Activated T-helper 2 cell treated with anti-CD3 and anti-CD28 coated beads, Interferon-gamma antibody, Interleukin-2, Interleukin-4, amounts not matched to agents 10 μg/mL and 5 μg/mL and 100 μg/mL, durations not matched to agents 14 hours and 24 hours and 36 hours (primary cell): ENCODE data around the gene PAF1. TPM values are rescaled to one million over a fixed set of nuclear protein-coding genes. Genes with fewer than 3 reads are reported as not detected.
"Not testable (repeated sequence)": the region's sequence is repeated elsewhere in the genome, so short reads cannot be mapped to it uniquely, and the experiment has no call there.

ENCODE experiments used
- DNase-seq: peaks from one replicate; pipeline ENCODE4 v3.0.0; 2021; ENCODE audit warnings: low spot score
- H3K27ac Mint-ChIP-seq: one replicate; pipeline ENCODE4 v1.8.0; 2021; ENCODE audit warnings: mixed read lengths
- H3K27me3 Mint-ChIP-seq: one replicate; pipeline ENCODE4 v1.8.0; 2021; ENCODE audit warnings: low read depth, mixed read lengths
- H3K36me3 Mint-ChIP-seq: one replicate; pipeline ENCODE4 v1.8.0; 2021; ENCODE audit warnings: low read depth, mixed read lengths
- H3K4me1 Mint-ChIP-seq: one replicate; pipeline ENCODE4 v1.8.0; 2021; ENCODE audit warnings: low read depth, mixed read lengths
- H3K4me3 Mint-ChIP-seq: one replicate; pipeline ENCODE4 v1.8.0; 2021; ENCODE audit warnings: low read depth, mild to moderate bottlenecking, moderate library complexity, mixed read lengths
- H3K9me3 Mint-ChIP-seq: one replicate; pipeline ENCODE4 v1.8.0; 2021; ENCODE audit warnings: mixed read lengths
- intact Hi-C: fragments of 100-400 bp; cut with micrococcal nuclease; formaldehyde crosslinking; loops from one replicate; pipeline ENCODE4 v1.15.1; 2023
- total RNA-seq: library from RNA; stranded (reverse); gene quantifications from 2 replicates; pipeline ENCODE4 v1.2.3, GENCODE V29; 2022

Gene PAF1
- total RNA-seq, 1 donor from 2014 or later, result 51.1 TPM

GRCh38 chr19:39380521-39381502 lies 10.1 kb downstream of the PAF1 start:
- H3K9me3 Mint-ChIP-seq, result no peaks in the 10 kb centered on the region
- no peaks in the 10 kb centered on the region for H3K27me3 Mint-ChIP-seq
- no peak for DNase-seq
- no peaks in the 10 kb centered on the region for H3K4me1 Mint-ChIP-seq
- intact Hi-C loops, result no loop called here
- H3K4me3 Mint-ChIP-seq, result no peak overlapping the region
- H3K36me3 Mint-ChIP-seq, result peaks cover 77% of the 10 kb centered on the region
- H3K27ac Mint-ChIP-seq, result no peak overlapping the region

GRCh38 chr19:39379865-39380396 lies 11.0 kb downstream of the PAF1 start:
- no peak overlapping the region for H3K4me3 Mint-ChIP-seq
- intact Hi-C loops, result no loop called here

GRCh38 chr19:39379366-39379765 lies 11.5 kb downstream of the PAF1 start:
- DNase-seq, intact Hi-C loops, H3K4me1 Mint-ChIP-seq, H3K9me3 Mint-ChIP-seq, H3K27me3 Mint-ChIP-seq, H3K27ac Mint-ChIP-seq, H3K4me3 Mint-ChIP-seq: not testable (repeated sequence)
- peaks cover 76% of the 10 kb centered on the region for H3K36me3 Mint-ChIP-seq

More at GRCh38 chr19:39379865-39380396, 11.0 kb downstream of the PAF1 start:
- Mint-ChIP-seq H3K36me3 (peaks cover 76% of the 10 kb centered on the region), H3K27ac (no peak overlapping the region), H3K9me3 (no peaks in the 10 kb centered on the region), H3K4me1 (no peaks in the 10 kb centered on the region), H3K27me3 (no peaks in the 10 kb centered on the region)
- no peak for DNase-seq

GRCh38 chr19:39377373-39378362 lies 13.2 kb downstream of the PAF1 start:
- H3K36me3 Mint-ChIP-seq, result peaks cover 68% of the 10 kb centered on the region
- no peaks in the 10 kb centered on the region for H3K9me3 Mint-ChIP-seq
- H3K4me3 Mint-ChIP-seq, result no peak overlapping the region
- no peaks in the 10 kb centered on the region for H3K4me1 Mint-ChIP-seq
- DNase-seq, result no peak
- no peak overlapping the region for H3K27ac Mint-ChIP-seq
- intact Hi-C loops, result no loop called here
- no peaks in the 10 kb centered on the region for H3K27me3 Mint-ChIP-seq

GRCh38 chr19:39375929-39376328 lies 15.0 kb downstream of the PAF1 start:
- H3K27ac Mint-ChIP-seq, result no peak overlapping the region
- H3K36me3 Mint-ChIP-seq, result peaks cover 62% of the 10 kb centered on the region
- H3K4me1 Mint-ChIP-seq, result peaks cover 4% of the 10 kb centered on the region
- no peak for DNase-seq
- intact Hi-C loops, result no loop called here
- no peak overlapping the region for H3K4me3 Mint-ChIP-seq
- H3K9me3 Mint-ChIP-seq, result no peaks in the 10 kb centered on the region
- no peaks in the 10 kb centered on the region for H3K27me3 Mint-ChIP-seq

GRCh38 chr19:39372941-39373340 lies 18.0 kb downstream of the PAF1 start:
- Mint-ChIP-seq H3K27ac (no peak overlapping the region), H3K4me1 (peaks cover 4% of the 10 kb centered on the region), H3K9me3 (no peaks in the 10 kb centered on the region), H3K4me3 (no peak overlapping the region), H3K27me3 (no peaks in the 10 kb centered on the region), H3K36me3 (peaks cover 54% of the 10 kb centered on the region)
- DNase-seq, result no peak
- intact Hi-C loops, result no loop called here

GRCh38 chr19:39372047-39372802 lies 18.7 kb downstream of the PAF1 start:
- peaks cover 4% of the 10 kb centered on the region for H3K4me1 Mint-ChIP-seq
- no peak overlapping the region for H3K4me3 Mint-ChIP-seq

GRCh38 chr19:39370735-39371134 lies 20.2 kb downstream of the PAF1 start:
- no peaks in the 10 kb centered on the region for H3K9me3 Mint-ChIP-seq
- intact Hi-C loops, result no loop called here
- H3K36me3 Mint-ChIP-seq, result peaks cover 41% of the 10 kb centered on the region
- peaks cover 4% of the 10 kb centered on the region for H3K4me1 Mint-ChIP-seq
- H3K27ac Mint-ChIP-seq, result no peak overlapping the region
- H3K27me3 Mint-ChIP-seq, result no peaks in the 10 kb centered on the region
- H3K4me3 Mint-ChIP-seq, result no peak overlapping the region
- no peak for DNase-seq

More at GRCh38 chr19:39372047-39372802, 18.7 kb downstream of the PAF1 start:
- Mint-ChIP-seq H3K27me3 (no peaks in the 10 kb centered on the region), H3K27ac (no peak overlapping the region), H3K36me3 (peaks cover 49% of the 10 kb centered on the region), H3K9me3 (no peaks in the 10 kb centered on the region)
- intact Hi-C loops, result no loop called here
- no peak for DNase-seq

GRCh38 chr19:39369200-39369599 lies 21.7 kb downstream of the PAF1 start:
- DNase-seq, result no peak
- no peaks in the 10 kb centered on the region for H3K27me3 Mint-ChIP-seq
- H3K9me3 Mint-ChIP-seq, result no peaks in the 10 kb centered on the region
- H3K4me3 Mint-ChIP-seq, result no peak overlapping the region
- intact Hi-C loops, result no loop called here
- H3K36me3 Mint-ChIP-seq, result peaks cover 43% of the 10 kb centered on the region
- peaks cover 4% of the 10 kb centered on the region for H3K4me1 Mint-ChIP-seq
- H3K27ac Mint-ChIP-seq, result no peak overlapping the region

GRCh38 chr19:39365531-39365930 lies 25.4 kb downstream of the PAF1 start:
- Mint-ChIP-seq H3K4me1 (no peaks in the 10 kb centered on the region), H3K4me3 (no peak overlapping the region), H3K27me3 (no peaks in the 10 kb centered on the region), H3K36me3 (peaks cover 46% of the 10 kb centered on the region), H3K9me3 (no peaks in the 10 kb centered on the region), H3K27ac (no peak overlapping the region)
- DNase-seq, result no peak
- intact Hi-C loops, result no loop called here

- Mint-ChIP-seq H3K4me1 (peaks cover 3% of the 10 kb centered on the region), H3K27me3 (no peaks in the 10 kb centered on the region), H3K36me3 (peaks cover 45% of the 10 kb centered on the region), H3K27ac (peak overlapping the region; percentile 43), H3K9me3 (no peaks in the 10 kb centered on the region), H3K4me3 (no peak overlapping the region)
- intact Hi-C loops, result no loop called here
- no peak for DNase-seq
These were observed 26.9 kb downstream of the PAF1 start for GRCh38 chr19:39363901-39364457.
